ENCODE measurements around the gene PCDHB8. TPM values are rescaled to one million over a fixed set of nuclear protein-coding genes. Genes with fewer than 3 reads are reported as not detected.
"Not testable (repeated sequence)": the region's sequence is repeated elsewhere in the genome, so short reads cannot be mapped to it uniquely, and the experiment has no call there.

The PCDHB8 gene
- total and polyA plus RNA-seq, 10 of the 15 experiments (the other 5 are each of a cell fraction or from before 2014, with no cell fraction given) = not detected

DNA sequence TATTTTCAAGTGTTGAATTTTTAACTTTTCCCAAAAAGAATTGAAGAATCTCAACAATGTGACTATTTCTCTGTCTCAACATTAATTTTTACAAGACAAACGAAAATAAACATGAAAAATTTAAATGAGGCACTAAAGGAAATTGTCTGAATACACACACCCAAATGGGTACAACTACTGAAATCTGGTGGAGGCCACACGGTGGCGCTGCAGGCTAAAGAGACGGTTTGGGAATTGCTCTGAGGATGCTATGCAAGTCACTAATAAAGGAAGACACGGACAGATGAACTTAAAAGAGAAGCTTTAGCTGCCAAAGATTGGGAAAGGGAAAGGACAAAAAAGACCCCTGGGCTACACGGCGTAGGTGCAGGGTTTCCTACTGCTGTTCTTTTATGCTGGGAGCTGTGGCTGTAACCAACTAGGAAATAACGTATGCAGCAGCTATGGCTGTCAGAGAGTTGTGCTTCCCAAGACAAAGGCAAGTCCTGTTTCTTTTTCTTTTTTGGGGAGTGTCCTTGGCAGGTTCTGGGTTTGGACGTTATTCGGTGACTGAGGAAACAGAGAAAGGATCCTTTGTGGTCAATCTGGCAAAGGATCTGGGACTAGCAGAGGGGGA lies 14.6 kb downstream of the PCDHB8 start, which contains the start of gene PCDHB10:
PCDHB10 (plus strand) TSS at position 244 of the 616 bp plus-strand sequence; CDS start at position 444, 200 bp downstream.
- Histone ChIP-seq H2AFZ (ENCODE audit: control insufficient read depth, low read depth, low read length) (no peak within 1 kb of the TSS), H3K27me3 (replicated peaks in 1 of 2; ENCODE audit: control insufficient read depth in 2 of 2, insufficient read depth in 2 of 2, low read length in 1 of 2) (no peaks in the 10 kb centered on the region), H3K4me3 (no peak within 1 kb of the TSS), H3K9me3 (replicated peaks; ENCODE audit: control insufficient read depth, insufficient read depth, low read length) (no peaks in the 10 kb centered on the region; the same call in 2 of the 3 replicates), H3K36me3 (ENCODE audit: control insufficient read depth in 2 of 2, insufficient read depth in 2 of 2, low read length in 1 of 2) (no peaks in the 10 kb centered on the region), H3K4me2 (ENCODE audit: control insufficient read depth, insufficient read depth) (no peak within 1 kb of the TSS), H3K27ac (ENCODE audit: control insufficient read depth, insufficient read depth) (no peak within 1 kb of the TSS), H4K20me1 (ENCODE audit: control insufficient read depth, insufficient read depth) (no peaks in the 10 kb centered on the region), H3K4me1 (ENCODE audit: control insufficient read depth, insufficient read depth, low read length) (no peaks in the 10 kb centered on the region), H3K9ac (ENCODE audit: control insufficient read depth, insufficient read depth, low read length) (no peak within 1 kb of the TSS), H3K79me2 (ENCODE audit: control insufficient read depth, insufficient read depth, low read length) (no peaks in the 10 kb centered on the region)
- ChIA-PET SMC1A (ENCODE audit: uncharacterized antibody, unreplicated experiment) (interaction anchor here (0.7 kb wide), 1 partner anchor 177 kb away, joined by 3 read pairs; the partner anchor contains the start of gene PCDHGB3), CTCF (interaction anchor here (1.1 to 1.3 kb wide), 2 partner anchors 37 to 365 kb away, joined by 3 to 6 read pairs; no protein-coding TSS in a partner anchor), RAD21 (ENCODE audit: unreplicated experiment) (no interaction called here), POLR2A (no interaction called here)
- FAIRE-seq = no peak
- no peak for DNase-seq (ENCODE audit: low read depth, low spot score)
- intact Hi-C loops (cut with micrococcal nuclease; ENCODE audit: unreplicated experiment) = no loop called here
- ATAC-seq = no peak
- BruUV-seq (replicated peaks) = no TSS peak
- in situ Hi-C loops (cut with MboI) = no loop called here
- TF ChIP-seq SMC3 (IDR thresholded peaks at IDR 0.05; ENCODE audit: borderline replicate concordance, low read length) (no peak), RAD21 (IDR thresholded peaks at IDR 0.05; ENCODE audit: insufficient read depth, low read depth, low read length) (peak; percentile 48)
- TF ChIP-seq, protein P1, sequence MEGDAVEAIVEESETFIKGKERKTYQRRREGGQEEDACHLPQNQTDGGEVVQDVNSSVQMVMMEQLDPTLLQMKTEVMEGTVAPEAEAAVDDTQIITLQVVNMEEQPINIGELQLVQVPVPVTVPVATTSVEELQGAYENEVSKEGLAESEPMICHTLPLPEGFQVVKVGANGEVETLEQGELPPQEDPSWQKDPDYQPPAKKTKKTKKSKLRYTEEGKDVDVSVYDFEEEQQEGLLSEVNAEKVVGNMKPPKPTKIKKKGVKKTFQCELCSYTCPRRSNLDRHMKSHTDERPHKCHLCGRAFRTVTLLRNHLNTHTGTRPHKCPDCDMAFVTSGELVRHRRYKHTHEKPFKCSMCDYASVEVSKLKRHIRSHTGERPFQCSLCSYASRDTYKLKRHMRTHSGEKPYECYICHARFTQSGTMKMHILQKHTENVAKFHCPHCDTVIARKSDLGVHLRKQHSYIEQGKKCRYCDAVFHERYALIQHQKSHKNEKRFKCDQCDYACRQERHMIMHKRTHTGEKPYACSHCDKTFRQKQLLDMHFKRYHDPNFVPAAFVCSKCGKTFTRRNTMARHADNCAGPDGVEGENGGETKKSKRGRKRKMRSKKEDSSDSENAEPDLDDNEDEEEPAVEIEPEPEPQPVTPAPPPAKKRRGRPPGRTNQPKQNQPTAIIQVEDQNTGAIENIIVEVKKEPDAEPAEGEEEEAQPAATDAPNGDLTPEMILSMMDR (IDR thresholded peaks at IDR 0.05 in 2 of 3, conservative IDR thresholded peaks at IDR 0.05 in 1 of 3; ENCODE audit: control insufficient read depth in 2 of 3, extremely low read depth in 1 of 3, insufficient read depth in 1 of 3, low read depth in 3 of 3, low read length in 3 of 3) = peak in 2 of 3 experiments; percentile 24 to 42; a peak in 3 of 6 replicates
- 17% methylated on average over 10 of the region's 10 CpGs for WGBS (ENCODE audit: insufficient coverage, insufficient replicate concordance, low lambda C conversion rate, missing lambda C conversion rate)

DNA sequence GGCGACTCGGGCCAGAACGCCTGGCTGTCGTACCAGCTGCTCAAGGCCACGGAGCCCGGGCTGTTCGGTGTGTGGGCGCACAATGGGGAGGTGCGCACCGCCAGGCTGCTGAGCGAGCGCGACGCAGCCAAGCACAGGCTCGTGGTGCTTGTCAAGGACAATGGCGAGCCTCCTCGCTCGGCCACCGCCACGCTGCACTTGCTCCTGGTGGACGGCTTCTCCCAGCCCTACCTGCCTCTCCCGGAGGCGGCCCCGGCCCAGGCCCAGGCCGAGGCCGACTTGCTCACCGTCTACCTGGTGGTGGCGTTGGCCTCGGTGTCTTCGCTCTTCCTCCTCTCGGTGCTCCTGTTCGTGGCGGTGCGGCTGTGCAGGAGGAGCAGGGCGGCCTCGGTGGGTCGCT lies 16.7 kb downstream of the PCDHB8 start:
- in situ Hi-C loops (cut with MboI); H3K36me3 ChIP-seq (ENCODE audit: control insufficient read depth in 2 of 2, insufficient read depth in 2 of 2, low read length in 1 of 2); H4K20me1 ChIP-seq (ENCODE audit: control insufficient read depth, insufficient read depth); SMC1A ChIA-PET (ENCODE audit: uncharacterized antibody, unreplicated experiment); RAD21 ChIA-PET (ENCODE audit: unreplicated experiment); H3K27me3 ChIP-seq (replicated peaks in 1 of 2; ENCODE audit: control insufficient read depth in 2 of 2, insufficient read depth in 2 of 2, low read length in 1 of 2); CTCF ChIA-PET; intact Hi-C loops (cut with micrococcal nuclease; ENCODE audit: unreplicated experiment); ATAC-seq; FAIRE-seq; DNase-seq (ENCODE audit: low read depth, low spot score); BruUV-seq (replicated peaks); H3K9me3 ChIP-seq (replicated peaks; ENCODE audit: control insufficient read depth, insufficient read depth, low read length); H3K4me1 ChIP-seq (ENCODE audit: control insufficient read depth, insufficient read depth, low read length); H3K79me2 ChIP-seq (ENCODE audit: control insufficient read depth, insufficient read depth, low read length); H2AFZ ChIP-seq (ENCODE audit: control insufficient read depth, low read depth, low read length); H3K4me2 ChIP-seq (ENCODE audit: control insufficient read depth, insufficient read depth); POLR2A ChIA-PET; H3K9ac ChIP-seq (ENCODE audit: control insufficient read depth, insufficient read depth, low read length); H3K27ac ChIP-seq (ENCODE audit: control insufficient read depth, insufficient read depth); H3K4me3 ChIP-seq: not testable (repeated sequence)
- WGBS (ENCODE audit: insufficient coverage, insufficient replicate concordance, low lambda C conversion rate, missing lambda C conversion rate) = 76% methylated on average over 4 of the region's 37 CpGs

Measured in GM12878 (cell line).